Measurements from ENCODE around the gene TRPC6. TPM values are rescaled to one million over a fixed set of nuclear protein-coding genes. Genes with fewer than 3 reads are reported as not detected.

Gene TRPC6
- total RNA-seq, 6 experiments from 2014 or later, result 0.05 to 0.29 TPM; not detected in 4

DNA sequence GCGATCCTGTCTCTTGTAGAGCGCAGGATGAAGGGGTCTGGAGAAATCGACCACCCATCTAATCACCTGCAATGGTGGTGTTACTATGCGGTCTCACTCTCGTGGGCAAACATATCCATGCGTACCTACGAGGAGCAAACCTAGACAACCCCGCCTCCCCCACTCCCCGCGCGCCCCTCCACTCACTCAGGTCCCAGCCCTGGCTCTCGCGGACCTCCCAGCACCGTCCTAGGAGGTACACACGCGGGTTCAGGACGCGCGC, 887 bp downstream of the TRPC6 start:
- H3K27ac ChIP-seq, result no peak overlapping the region
- H3K4me1 ChIP-seq, result no peaks in the 10 kb centered on the region
- intact Hi-C loops (cut with DNase I), result no loop called here
- H3K4me3 ChIP-seq, result peak overlapping the region in 1 of 3 donors; percentile 16
- no peaks in the 10 kb centered on the region for H3K36me3 ChIP-seq
- H3K27me3 ChIP-seq, result peaks cover 0 to 6% of the 10 kb centered on the region in 2 donors
- no peak for DNase-seq
- TF ChIP-seq, protein P1, sequence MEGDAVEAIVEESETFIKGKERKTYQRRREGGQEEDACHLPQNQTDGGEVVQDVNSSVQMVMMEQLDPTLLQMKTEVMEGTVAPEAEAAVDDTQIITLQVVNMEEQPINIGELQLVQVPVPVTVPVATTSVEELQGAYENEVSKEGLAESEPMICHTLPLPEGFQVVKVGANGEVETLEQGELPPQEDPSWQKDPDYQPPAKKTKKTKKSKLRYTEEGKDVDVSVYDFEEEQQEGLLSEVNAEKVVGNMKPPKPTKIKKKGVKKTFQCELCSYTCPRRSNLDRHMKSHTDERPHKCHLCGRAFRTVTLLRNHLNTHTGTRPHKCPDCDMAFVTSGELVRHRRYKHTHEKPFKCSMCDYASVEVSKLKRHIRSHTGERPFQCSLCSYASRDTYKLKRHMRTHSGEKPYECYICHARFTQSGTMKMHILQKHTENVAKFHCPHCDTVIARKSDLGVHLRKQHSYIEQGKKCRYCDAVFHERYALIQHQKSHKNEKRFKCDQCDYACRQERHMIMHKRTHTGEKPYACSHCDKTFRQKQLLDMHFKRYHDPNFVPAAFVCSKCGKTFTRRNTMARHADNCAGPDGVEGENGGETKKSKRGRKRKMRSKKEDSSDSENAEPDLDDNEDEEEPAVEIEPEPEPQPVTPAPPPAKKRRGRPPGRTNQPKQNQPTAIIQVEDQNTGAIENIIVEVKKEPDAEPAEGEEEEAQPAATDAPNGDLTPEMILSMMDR (IDR thresholded peaks at IDR 0.05), result no peak
- no peak for TF ChIP-seq POLR2A (IDR thresholded peaks at IDR 0.05)
- WGBS (ENCODE audit: insufficient coverage, low coverage, low lambda C conversion rate, missing lambda C conversion rate), result 10% methylated on average over 7 of the region's 19 CpGs
- ATAC-seq, result no peak
- no peaks in the 10 kb centered on the region for H3K9me3 ChIP-seq

DNA sequence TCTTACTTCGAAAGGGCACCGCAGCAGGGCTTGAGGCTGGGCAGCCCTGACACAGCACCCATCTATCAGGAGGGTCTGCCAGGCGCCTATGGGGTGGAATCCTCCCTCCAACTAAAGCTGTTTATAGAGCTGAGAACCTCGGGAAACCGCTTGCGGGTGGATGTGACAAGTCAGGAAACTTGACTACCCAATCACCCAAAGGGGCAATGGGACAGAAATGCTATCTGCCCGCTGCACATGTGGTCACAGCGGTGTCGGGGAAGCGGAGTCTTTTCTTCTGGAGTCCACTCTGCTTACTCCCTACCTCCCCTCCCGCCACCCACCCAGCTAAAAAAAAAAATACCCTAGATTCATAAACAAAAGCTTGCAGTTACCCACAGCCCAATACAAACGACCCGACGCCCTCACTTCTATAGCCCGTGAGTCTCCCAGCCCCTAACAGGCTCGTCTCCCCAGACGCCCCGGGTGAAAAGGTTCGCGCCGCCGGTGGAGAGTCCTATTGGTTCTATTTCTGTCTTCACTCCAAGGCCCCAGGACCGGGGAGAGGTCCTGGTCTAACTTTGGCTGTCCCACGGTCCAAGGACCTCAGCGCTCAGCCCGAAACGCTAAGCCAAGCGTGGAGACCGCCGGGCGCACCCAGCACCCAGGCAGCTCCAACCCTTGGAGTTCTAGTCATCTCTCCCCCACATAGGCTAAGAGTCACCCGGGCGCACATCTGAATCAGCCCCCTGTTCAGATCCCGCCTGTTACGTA, 1.4 kb downstream of the TRPC6 start:
- H3K4me3 ChIP-seq, result peak overlapping the region in 1 of 3 donors; percentile 16
- TF ChIP-seq, protein P1 (IDR thresholded peaks at IDR 0.05), result no peak
- TF ChIP-seq POLR2A (IDR thresholded peaks at IDR 0.05), result no peak
- WGBS (ENCODE audit: insufficient coverage, low coverage, low lambda C conversion rate, missing lambda C conversion rate), result 6% methylated on average over 16 of the region's 35 CpGs
- no peaks in the 10 kb centered on the region for H3K4me1 ChIP-seq
- no peaks in the 10 kb centered on the region for H3K36me3 ChIP-seq
- intact Hi-C loops (cut with DNase I), result no loop called here
- ATAC-seq, result no peak
- H3K27me3 ChIP-seq, result peaks cover 0 to 6% of the 10 kb centered on the region in 2 donors
- no peak overlapping the region for H3K27ac ChIP-seq
- H3K9me3 ChIP-seq, result no peaks in the 10 kb centered on the region
- no peak for DNase-seq

DNA sequence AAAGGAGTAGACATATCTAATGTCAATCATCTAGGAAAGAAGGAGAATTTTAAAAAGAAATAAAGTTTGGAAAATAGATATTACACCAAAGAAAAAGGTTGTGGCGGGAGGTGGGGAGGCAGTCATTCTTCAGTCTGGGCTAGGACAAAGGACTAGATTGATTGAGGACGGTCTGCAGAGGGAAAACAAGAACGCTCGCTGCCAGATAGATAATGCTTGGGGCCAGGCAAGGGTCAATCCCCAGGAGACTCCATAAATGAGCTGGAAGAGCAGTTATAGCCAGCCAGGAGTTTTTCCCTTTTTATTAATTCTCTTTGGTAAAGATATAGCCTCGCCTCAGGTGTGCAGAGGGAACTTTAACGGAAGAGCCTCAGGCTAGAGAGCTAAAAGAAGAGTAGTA, 6.3 kb downstream of the TRPC6 start:
- no peaks in the 10 kb centered on the region for H3K9me3 ChIP-seq
- H3K27me3 ChIP-seq, result no peaks in the 10 kb centered on the region
- WGBS (ENCODE audit: insufficient coverage, low coverage, low lambda C conversion rate, missing lambda C conversion rate), result 43% methylated on average over 6 of the region's 6 CpGs
- no peaks in the 10 kb centered on the region for H3K36me3 ChIP-seq
- ATAC-seq, result no peak
- intact Hi-C loops (cut with DNase I), result no loop called here
- H3K4me1 ChIP-seq, result no peaks in the 10 kb centered on the region
- DNase-seq, result no peak
- no peak for TF ChIP-seq POLR2A (IDR thresholded peaks at IDR 0.05)
- TF ChIP-seq, protein P1 (IDR thresholded peaks at IDR 0.05), result no peak
- H3K4me3 ChIP-seq, result no peak overlapping the region
- H3K27ac ChIP-seq, result no peak overlapping the region

DNA sequence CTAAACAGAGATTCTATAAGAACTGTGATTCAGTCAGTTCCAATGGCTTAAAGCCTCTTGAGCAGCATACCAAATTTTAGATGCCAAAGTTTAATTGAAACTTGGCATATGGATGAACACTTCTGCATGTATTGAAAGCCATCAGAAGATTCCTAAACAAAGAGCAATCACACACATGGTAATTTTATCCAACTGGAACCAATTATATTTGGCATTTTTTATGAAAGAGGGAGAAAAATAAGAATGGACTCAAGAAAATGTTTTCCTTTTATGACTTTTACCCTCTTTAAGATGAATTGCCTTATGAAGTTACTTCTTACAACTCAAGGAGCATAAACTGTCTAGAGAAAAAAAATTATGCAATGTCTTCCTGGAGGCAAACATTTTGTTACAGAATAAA, 7.4 kb downstream of the TRPC6 start:
- H3K36me3 ChIP-seq, result no peaks in the 10 kb centered on the region
- no peaks in the 10 kb centered on the region for H3K4me1 ChIP-seq
- no peaks in the 10 kb centered on the region for H3K9me3 ChIP-seq
- DNase-seq, result no peak
- no peak overlapping the region for H3K27ac ChIP-seq
- no peak overlapping the region for H3K4me3 ChIP-seq
- TF ChIP-seq, protein P1 (IDR thresholded peaks at IDR 0.05), result no peak
- no peak for TF ChIP-seq POLR2A (IDR thresholded peaks at IDR 0.05)
- no peak for ATAC-seq
- no peaks in the 10 kb centered on the region for H3K27me3 ChIP-seq
- intact Hi-C loops (cut with DNase I), result no loop called here

DNA sequence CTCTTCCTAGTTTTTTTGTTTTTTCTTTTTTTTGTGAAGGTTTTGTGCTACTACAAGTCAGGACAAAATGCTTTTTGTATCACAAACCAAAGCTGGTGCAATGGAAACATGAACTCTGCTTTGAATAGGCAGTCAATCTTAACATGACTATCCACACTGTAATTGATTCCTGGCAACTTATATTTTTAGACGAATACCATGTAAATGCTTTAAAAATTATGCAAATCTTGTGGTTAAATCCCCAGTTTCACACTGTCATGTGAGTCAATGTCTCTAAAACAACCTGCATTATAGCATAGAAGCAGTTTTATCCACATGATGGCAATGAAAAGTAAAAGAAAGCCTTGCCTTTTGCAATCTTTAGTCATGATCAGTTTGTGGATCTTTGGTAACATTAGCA, 8.9 kb downstream of the TRPC6 start:
- intact Hi-C loops (cut with DNase I), result no loop called here
- no peak for TF ChIP-seq POLR2A (IDR thresholded peaks at IDR 0.05)
- TF ChIP-seq, protein P1 (IDR thresholded peaks at IDR 0.05), result no peak

More for the DNA sequence above, 8.9 kb downstream of the TRPC6 start:
- no peak overlapping the region for H3K4me3 ChIP-seq
- WGBS (ENCODE audit: insufficient coverage, low coverage, low lambda C conversion rate, missing lambda C conversion rate), result 26% methylated on average over 1 of the region's 1 CpG
- H3K36me3 ChIP-seq, result no peaks in the 10 kb centered on the region
- no peaks in the 10 kb centered on the region for H3K4me1 ChIP-seq
- ATAC-seq, result no peak
- DNase-seq, result no peak
- no peaks in the 10 kb centered on the region for H3K9me3 ChIP-seq
- no peak overlapping the region for H3K27ac ChIP-seq
- no peaks in the 10 kb centered on the region for H3K27me3 ChIP-seq

Measured in right lobe of liver (tissue), 6 donors.